ENCODE data around the gene RAD18.

- TF ChIP-seq CTCF (IDR thresholded peaks at IDR 0.05), result no peak
- TF ChIP-seq POLR2A (IDR thresholded peaks at IDR 0.05), result peak in 2 of 3 donors; percentile 42 to 48
These were observed at the start of gene RAD18 for GRCh38 chr3:8963137-8963853.
